Amygdala (tissue), 56 donors: ENCODE results near the gene ALPK3.

Experiments used
- DNase-seq, 56 donors: peaks; one replicate each; lab custom pipeline; 2025; lab: John Stamatoyannopoulos, UW

ALPK3 gene, protein sequence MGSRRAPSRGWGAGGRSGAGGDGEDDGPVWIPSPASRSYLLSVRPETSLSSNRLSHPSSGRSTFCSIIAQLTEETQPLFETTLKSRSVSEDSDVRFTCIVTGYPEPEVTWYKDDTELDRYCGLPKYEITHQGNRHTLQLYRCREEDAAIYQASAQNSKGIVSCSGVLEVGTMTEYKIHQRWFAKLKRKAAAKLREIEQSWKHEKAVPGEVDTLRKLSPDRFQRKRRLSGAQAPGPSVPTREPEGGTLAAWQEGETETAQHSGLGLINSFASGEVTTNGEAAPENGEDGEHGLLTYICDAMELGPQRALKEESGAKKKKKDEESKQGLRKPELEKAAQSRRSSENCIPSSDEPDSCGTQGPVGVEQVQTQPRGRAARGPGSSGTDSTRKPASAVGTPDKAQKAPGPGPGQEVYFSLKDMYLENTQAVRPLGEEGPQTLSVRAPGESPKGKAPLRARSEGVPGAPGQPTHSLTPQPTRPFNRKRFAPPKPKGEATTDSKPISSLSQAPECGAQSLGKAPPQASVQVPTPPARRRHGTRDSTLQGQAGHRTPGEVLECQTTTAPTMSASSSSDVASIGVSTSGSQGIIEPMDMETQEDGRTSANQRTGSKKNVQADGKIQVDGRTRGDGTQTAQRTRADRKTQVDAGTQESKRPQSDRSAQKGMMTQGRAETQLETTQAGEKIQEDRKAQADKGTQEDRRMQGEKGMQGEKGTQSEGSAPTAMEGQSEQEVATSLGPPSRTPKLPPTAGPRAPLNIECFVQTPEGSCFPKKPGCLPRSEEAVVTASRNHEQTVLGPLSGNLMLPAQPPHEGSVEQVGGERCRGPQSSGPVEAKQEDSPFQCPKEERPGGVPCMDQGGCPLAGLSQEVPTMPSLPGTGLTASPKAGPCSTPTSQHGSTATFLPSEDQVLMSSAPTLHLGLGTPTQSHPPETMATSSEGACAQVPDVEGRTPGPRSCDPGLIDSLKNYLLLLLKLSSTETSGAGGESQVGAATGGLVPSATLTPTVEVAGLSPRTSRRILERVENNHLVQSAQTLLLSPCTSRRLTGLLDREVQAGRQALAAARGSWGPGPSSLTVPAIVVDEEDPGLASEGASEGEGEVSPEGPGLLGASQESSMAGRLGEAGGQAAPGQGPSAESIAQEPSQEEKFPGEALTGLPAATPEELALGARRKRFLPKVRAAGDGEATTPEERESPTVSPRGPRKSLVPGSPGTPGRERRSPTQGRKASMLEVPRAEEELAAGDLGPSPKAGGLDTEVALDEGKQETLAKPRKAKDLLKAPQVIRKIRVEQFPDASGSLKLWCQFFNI (N-terminal part only)

DNA sequence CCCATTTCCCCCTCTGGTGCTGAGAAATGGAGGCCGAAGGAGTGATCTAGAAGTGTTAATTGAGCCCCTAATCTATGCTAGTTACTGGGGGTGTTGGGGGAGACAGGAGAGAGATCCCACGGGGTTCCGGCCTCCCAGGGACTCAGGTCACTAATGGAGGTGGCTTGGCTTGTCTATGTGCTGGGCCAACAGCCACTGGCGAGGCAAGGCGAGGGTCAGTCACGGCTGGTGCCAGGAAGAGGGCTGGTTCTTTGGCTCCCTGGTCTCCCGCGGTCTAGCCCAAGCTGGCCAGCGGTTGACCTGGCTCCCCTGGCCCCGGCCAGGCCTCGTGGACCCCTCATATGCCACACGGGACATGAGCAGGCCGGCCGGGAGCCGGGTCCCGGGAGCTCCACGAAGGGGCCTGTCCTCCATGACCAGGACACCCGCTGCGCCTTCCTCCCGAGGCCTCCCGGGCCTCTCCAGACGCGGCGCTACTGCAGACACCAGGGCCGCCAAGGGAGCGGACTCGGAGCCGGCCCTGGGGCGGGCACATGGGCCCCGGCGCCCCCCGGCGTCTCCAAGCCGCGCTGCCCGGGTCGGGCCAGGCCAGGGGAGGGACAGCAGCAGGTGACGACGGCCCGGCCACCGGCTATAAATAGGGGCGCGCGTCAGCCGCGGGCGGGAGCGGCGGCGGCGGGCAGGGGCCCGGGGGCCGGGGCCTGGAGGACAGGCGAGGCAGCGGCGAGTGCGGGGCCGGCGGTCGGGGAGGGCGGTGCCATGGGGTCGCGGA is at the start of gene ALPK3:
Gene ALPK3, plus strand, starts transcription at position 663 of the 772 bp plus-strand sequence. Its CDS starts 97 bp downstream, at position 760.
- DNase-seq = peak in 5 of 56 donors; percentile 11 to 45 (median 40)

DNA sequence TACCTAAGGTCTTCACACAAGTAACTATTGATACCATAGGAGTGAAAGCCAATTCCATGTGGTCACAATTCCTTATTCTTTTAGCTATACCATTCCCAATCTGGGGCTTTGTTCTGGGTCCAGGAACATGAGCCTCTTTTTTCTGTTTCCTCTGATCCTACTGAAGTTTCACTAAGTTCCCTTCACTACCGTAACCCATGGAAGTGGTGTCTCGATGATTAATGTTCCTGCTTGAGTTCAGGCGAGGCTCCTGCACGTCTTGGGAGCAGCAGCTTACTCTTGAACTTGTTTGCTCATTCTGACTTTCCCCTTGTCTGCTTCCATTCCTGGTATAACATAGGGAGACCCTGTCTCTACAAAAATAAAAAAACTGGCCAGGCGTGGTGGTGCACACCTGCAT is 45.1 kb upstream of the ALPK3 start:
- DNase-seq = no peak

DNA sequence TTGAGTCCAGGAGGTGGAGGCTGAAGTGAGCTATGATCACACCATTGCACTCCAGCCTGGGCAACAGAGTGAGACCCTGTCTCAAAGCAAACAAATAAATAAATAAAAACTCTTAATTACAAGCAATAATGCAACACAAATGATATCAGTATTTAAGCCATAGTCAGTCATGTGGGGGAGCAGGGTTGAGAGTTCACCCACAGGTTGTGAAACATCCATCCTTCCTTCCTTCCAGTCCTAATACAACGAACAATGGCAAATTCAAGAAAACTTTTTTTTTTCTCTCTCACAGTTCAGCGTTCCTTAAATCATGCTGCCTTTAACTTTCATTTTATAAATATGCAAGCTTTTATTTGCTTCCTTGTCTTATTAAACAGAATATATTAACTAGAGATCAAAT is 44.7 kb upstream of the ALPK3 start:
- no peak for DNase-seq

DNA sequence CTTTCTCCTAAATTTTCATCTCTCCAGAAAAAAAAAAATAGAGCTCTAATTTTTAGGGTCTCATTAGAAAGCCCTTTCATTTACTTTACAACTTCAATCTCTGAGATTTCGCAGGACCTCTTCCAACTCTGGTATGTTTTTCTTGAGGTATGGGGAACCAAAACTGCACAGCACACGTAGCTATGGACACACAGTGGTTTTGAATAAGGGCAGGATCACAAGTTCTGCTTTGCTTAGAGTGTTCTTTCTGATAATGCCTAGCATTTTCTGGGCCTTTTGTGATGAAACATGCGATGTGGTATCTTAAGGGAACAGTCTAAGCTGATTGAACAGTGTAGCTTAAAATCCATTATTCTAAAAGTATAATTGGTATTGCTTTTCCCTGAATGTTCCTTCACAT is 43.4 kb upstream of the ALPK3 start:
- no peak for DNase-seq

DNA sequence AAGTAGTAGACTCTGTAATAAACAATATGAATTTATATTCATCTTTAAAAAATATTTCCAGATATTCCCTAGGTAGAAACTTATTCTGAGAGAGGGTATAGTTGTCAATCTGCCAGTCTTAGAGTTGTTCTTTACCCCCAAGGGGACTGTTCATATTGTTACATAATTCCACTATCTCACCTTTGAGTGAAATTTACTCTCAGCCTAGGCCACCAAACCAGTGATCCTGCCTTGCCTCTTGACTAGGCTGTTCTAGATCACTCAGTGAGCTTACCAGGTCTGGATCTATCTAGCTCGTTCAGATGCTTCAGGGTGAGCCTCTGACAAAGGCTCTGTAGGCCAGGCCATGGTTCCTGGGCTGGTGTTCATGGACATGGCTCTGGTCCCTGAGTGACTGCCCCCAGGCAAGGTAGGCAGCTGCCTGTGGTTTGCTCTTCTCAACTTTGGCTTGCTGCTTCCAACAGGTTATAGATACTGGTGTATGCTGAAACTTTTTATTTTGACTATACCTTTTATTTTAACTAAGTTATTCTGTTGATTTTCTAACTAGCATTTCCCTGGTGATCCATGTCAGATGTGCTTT is 41.2 kb upstream of the ALPK3 start:
- no peak for DNase-seq

DNA sequence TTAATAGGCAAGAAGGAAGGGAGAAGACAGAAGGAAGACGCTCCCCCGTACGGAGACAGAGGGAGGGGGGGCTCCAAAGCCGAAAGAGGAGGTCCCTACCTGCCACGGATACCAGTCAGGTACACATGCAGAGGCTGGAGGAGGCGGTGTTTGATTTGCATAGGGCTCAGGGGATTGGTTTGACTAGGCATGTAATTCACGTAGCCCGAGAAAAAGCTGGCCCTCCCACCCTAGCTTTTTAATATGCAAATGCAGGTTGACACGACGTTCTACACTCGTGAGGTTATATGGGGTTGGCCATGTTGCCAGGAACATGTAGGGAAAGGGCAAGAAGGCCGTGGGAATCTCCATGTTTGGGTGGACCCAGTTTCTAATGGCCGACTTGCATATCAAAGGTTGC is 39.0 kb upstream of the ALPK3 start:
- DNase-seq = no peak

DNA sequence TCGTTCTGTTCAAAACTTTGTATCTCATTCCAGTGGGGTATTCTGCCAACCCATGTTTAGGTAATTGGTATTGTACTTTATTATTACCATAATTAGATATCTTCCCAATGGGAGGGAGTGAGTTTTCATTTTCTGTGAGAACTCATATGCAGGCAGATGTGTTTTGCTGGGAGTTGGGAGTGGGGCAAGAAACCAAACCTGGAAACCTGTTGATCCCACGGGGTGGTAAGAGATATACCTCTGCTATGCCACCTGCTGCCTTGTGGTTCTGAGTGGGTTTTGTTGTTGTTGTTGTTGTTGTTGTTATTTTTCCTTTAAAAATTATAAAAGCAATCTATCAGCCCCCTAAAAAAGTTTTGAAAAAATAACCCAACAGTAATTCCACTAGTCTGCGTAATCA is 36.7 kb upstream of the ALPK3 start:
- DNase-seq = no peak

DNA sequence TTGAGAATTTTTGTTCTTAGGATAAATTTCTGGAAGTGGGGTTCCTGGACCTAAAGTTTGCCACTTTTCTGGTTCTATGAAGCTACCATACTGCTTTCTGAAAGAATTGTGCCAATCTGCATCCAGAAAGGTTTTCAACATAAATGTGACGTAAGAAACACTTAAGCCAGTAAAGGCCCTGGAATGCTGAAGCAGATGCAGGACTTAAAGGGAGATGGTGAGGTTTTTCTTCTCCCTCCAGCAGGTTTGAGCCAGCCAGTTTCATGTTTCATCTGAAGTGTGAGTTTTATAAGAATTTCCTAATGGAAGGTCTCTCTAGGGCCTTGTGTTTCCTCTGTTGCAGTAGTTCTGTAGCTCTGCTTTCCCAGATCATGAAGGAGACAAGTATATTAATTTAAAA is 35.7 kb upstream of the ALPK3 start:
- no peak for DNase-seq

DNA sequence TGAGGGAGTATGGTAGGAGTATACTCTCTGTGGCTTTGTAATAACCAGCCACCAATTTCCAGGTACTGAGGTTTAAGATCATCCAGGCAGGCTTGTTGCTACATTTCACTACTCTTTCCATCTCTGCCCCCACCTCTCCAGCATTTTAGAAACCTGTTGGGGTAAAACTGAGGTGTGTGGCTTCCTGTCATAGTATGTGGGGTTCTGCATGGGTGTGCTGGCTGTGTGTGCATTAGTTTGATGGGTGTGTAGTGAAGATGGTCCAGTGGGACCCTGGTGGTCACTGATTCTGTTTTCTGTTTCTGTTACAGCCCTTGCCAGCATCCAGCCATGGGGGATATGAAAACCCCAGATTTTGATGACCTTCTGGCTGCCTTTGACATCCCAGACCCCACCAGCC is 34.8 kb upstream of the ALPK3 start:
- DNase-seq = no peak

DNA sequence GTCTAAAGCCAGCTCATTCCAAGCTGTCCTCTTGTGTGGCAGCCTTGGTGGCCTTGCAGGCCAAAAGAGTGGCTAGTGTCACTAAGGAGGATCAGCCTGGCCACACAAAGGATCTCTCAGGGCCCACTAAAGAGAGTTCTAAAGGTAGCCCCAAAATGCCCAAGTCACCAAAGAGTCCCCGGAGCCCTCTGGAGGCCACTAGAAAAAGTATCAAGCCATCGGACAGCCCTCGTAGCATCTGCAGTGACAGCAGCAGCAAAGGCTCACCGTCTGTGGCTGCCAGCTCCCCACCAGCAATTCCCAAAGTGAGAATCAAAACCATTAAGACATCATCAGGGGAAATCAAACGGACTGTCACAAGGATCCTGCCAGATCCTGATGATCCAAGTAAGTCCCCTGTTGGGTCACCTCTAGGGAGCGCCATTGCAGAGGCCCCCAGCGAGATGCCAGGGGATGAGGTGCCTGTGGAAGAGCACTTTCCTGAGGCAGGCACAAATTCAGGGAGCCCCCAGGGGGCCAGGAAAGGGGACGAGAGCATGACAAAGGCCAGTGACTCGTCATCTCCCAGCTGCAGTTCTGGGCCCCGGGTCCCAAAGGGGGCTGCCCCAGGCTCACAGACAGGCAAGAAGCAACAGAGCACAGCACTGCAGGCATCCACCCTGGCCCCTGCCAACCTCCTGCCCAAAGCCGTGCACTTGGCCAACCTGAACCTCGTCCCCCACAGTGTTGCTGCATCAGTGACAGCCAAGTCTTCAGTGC is 33.5 kb upstream of the ALPK3 start:
- DNase-seq = no peak

DNA sequence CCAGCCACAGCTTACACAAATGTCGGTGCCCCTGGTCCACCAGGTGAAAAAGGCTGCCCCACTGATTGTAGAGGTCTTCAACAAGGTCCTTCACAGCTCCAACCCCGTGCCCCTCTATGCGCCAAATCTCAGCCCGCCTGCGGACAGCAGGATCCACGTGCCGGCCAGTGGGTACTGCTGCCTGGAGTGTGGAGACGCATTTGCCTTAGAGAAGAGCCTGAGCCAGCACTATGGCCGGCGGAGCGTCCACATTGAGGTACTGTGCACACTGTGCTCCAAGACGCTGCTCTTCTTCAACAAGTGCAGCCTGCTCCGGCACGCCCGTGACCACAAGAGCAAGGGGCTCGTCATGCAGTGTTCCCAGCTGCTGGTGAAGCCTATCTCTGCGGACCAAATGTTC is 32.9 kb upstream of the ALPK3 start:
- DNase-seq = no peak

DNA sequence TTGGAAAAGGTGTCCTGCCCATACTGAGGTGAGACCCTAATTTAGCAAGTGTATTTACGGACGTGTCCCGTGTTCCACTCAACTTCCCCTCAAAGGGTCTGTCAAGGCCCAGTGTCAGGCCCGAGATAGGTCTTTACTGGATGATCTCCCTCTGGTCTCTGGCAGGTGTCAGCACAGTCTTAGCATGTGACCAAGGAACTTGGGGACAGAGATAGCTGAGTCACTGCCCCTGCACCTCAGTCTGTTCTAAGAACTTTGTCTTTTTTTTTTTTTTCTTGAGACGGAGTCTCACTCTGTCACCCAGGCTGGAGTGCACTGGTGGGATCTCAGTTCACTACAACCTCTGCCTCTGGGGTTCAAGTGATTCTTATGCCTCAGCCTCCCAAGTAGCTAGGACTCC is 32.1 kb upstream of the ALPK3 start:
- DNase-seq = no peak

DNA sequence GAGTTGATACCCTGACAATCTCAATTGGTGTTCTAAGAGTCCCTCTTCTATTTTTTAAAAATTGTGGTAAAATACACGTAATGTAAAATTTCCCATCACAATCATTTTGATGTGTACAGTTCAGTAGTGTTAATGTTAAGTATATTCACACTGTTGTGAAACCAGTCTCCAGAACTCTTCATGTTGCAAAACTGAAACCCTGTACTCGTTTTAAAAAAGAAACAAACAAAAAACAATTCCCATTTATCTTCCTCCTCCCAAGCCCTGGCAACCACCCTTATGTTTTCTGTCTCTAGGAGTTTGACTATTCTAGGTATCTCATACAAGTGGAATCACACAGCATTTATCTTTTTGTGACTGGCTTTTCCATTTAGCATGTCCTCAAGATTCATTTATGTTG is 28.7 kb upstream of the ALPK3 start:
- DNase-seq = no peak

DNA sequence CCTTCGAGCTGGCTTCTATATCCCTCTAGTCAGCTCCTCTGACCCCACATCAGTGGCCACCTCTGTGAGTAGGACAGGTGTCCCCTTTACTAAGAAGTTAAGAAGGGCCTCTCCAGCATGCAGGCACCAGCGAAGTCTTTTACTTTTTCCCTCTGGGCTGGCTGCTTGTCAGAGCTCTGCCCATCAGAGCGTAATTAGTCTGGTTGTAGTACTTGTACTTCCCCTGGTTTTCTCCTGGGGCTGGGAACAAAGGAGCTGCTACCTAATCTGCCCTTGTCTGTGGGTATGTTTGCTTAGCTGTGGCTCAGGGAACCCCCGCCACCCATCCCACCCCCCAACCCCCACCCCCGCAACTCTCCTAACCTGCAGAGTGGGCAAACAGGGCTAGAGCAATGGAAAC is 27.4 kb upstream of the ALPK3 start:
- DNase-seq = peak in 1 of 56 donors; percentile 40

DNA sequence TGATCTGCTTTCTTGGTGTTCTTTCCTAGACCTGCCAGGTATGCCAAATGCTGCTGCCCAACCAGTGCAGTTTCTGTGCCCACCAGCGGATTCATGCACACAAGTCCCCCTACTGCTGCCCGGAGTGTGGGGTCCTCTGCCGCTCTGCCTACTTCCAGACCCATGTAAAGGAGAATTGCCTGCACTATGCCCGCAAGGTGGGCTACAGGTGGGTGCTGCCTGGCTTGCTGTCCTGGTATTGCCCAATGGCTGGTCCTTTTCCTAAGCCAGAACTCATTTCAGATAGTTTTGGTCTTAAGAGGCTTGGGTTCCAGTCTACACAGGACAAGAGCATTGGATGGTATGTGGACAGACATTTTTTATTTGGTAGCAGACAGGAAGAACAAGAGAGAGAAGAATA is 26.5 kb upstream of the ALPK3 start:
- no peak for DNase-seq

DNA sequence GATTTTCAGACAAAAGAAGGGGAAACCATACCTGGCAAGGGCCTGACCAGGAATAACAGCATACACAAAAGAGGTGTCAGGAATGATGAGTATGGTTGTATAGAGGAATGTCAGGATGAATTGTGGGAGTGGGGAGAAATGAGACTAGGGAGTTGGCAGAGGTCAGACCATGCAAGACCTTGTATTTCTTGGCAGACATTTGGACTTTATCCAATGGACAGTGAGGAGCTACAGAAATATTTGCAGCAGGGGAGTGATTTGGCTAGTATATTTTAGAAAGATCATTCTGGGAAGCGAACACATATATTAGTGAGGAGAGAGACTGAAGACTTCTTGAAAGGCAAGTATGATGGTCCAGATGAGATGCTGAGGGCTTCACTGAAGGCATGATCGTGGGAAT is 25.4 kb upstream of the ALPK3 start:
- DNase-seq = no peak

DNA sequence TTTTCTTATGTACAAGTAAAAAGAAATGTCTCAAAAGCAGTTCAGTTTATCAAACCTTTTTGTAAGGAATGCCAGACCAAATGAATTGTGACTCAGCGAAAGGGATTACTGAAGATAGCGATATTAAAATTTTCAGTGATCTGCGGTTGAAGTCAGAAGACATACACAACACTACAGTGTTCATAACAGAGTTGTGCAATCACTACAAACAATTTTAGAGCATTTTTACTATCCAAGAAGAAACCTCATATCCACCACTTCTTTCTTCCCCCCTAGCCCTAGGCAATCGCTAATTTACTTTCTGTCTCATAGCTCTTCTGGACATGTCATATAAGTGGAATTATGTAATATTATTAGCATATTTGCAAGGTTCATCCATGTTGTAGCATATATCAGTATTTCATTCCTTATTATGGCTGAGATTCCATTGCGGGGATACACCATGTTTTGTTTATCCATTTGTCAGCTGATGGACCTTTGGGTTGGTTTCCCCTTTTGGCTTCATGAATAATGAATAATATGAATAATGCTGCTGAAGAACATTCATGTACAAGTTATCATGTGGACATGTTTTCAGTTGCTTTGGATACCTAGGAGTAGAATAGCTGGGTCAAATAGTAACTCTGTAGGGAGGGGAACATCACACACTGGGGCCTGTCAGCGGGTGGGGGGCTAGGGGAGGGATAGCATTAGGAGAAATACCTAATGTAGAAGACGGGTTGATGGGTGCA is 23.6 kb upstream of the ALPK3 start:
- no peak for DNase-seq

DNA sequence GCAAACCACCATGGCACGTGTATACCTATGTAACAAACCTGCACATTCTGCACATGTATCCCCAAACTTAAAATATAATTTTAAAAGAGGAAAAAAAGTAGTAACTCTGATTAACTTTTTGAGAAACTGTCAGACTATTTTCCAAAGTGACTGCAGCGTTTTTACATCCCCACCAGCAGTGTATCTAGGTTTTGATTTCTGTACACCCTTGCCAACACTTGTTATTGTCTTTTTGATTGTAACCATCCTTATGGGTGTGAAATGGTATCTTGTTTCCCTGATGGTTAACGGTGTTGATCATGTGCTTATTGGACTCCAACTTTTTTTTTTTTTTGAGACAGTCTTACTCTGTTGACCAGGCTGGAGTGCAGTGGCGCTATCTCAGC is 23.0 kb upstream of the ALPK3 start:
- DNase-seq = no peak
